Jurkat, Clone E6-1 (cell line): ENCODE measurements around the gene POLRMT. TPM values are rescaled to one million over a fixed set of nuclear protein-coding genes. Genes with fewer than 3 reads are reported as not detected.
"Not testable (repeated sequence)": the region's sequence is repeated elsewhere in the genome, so short reads cannot be mapped to it uniquely, and the experiment has no call there.

Experiments used
- DNase-seq: peaks from one replicate; pipeline ENCODE4 v3.0.0-alpha.2; 2011; ENCODE audit warnings: low read depth, low spot score
- H3K4me3 ChIP-seq: 2 replicates; pipeline ENCODE4 v1.5.1; 2011; ENCODE audit warnings: mild to moderate bottlenecking, low read length, control low read depth, moderate library complexity
- polyA plus RNA-seq: library from polyadenylated mRNA; unstranded; fragments of >200 nt; gene quantifications from one replicate; pipeline ENCODE4 v1.2.1, GENCODE V29; 2012; ENCODE audit warnings: missing spikeins; ENCODE audit not compliant: insufficient read length, insufficient read depth

The POLRMT gene
- polyA plus RNA-seq: 112 TPM

DNA sequence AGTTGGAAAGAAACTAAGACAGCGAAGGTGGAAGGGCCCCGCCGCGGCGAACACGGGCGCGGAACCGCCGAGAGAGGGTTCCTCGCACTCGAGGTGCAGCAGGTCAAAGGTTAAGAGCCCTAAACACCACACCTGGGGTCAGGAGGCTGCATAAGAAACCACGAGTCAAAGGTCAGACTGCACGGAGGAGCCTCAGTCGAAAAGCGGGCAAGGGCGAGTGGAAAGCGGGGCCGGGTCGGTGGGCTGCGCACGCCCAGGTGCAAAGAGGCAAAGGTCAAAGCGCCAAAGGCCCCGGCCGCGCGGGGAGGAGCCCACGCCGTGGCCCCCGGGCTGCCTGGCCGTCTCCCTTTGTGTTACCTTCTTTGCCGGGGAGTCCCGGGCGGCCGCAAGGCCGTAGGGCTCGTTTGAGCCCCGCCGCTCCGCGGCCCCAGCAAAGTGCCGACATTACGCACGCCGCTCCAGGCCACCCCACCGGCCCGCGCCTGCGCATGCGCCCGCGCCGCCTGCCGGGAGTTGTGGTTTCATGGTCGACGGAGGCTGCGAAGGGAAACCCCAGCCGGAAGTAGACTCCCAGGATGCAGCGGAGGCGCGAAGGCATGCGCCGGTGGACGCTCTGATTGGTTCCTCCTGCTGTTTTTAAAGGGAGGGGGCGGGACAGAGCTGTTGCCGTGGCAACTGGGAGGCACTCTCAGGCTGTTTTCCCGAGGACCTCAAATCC, at the start of gene POLRMT:
Gene POLRMT (minus strand): TSS at position 470 of the 718 bp plus-strand sequence. CDS start 25 bp downstream, at position 445.
- peak within 1 kb of the TSS; percentile 94 for H3K4me3 ChIP-seq
- peak; percentile 97 for DNase-seq

DNA sequence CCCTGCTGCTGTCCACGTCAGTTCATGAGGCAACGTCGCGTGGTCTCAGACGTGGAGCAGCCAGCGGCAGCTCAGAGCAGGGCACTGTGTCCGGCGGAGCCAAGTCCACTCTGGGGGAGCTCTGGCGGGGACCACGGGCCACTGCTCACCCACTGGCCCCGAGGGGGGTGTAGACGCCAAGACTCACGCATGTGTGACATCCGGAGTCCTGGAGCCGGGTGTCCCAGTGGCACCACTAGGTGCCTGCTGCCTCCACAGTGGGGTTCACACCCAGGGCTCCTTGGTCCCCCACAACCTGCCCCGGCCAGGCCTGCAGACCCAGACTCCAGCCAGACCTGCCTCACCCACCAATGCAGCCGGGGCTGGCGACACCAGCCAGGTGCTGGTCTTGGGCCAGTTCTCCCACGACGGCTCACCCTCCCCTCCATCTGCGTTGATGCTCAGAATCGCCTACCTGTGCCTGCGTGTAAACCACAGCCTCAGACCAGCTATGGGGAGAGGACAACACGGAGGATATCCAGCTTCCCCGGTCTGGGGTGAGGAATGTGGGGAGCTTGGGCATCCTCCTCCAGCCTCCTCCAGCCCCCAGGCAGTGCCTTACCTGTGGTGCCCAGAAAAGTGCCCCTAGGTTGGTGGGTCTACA, 49.5 kb upstream of the POLRMT start:
- no peak for DNase-seq
- H3K4me3 ChIP-seq: no peak overlapping the region

DNA sequence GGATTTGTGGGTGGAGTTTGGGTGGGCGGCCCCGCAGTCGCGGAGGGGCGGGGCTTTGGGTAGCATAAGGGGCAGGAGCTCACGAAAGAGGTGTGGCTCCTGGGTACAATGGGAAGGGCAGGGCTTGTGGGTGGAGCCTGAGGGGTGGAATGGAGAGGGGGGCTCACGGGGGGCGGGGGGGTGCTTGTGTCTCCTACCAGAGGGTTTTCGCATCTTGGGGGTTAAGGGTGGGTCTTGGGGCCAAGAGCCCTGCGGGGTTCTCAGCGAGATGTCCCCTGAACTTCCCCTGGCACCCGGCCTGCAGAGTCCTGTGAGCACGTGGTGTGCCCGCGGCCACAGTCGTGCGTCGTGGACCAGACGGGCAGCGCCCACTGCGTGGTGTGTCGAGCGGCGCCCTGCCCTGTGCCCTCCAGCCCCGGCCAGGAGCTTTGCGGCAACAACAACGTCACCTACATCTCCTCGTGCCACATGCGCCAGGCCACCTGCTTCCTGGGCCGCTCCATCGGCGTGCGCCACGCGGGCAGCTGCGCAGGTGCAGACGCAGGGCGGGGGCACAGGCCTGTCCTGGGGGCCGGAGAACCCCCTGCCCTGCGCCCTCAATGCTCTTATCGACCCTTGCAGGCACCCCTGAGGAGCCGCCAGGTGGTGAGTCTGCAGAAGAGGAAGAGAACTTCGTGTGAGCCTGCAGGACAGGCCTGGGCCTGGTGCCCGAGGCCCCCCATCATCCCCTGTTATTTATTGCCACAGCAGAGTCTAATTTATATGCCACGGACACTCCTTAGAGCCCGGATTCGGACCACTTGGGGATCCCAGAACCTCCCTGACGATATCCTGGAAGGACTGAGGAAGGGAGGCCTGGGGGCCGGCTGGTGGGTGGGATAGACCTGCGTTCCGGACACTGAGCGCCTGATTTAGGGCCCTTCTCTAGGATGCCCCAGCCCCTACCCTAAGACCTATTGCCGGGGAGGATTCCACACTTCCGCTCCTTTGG, 48.0 kb upstream of the POLRMT start:
- peak overlapping the region; percentile 63 for H3K4me3 ChIP-seq
- DNase-seq: peak; percentile 91

DNA sequence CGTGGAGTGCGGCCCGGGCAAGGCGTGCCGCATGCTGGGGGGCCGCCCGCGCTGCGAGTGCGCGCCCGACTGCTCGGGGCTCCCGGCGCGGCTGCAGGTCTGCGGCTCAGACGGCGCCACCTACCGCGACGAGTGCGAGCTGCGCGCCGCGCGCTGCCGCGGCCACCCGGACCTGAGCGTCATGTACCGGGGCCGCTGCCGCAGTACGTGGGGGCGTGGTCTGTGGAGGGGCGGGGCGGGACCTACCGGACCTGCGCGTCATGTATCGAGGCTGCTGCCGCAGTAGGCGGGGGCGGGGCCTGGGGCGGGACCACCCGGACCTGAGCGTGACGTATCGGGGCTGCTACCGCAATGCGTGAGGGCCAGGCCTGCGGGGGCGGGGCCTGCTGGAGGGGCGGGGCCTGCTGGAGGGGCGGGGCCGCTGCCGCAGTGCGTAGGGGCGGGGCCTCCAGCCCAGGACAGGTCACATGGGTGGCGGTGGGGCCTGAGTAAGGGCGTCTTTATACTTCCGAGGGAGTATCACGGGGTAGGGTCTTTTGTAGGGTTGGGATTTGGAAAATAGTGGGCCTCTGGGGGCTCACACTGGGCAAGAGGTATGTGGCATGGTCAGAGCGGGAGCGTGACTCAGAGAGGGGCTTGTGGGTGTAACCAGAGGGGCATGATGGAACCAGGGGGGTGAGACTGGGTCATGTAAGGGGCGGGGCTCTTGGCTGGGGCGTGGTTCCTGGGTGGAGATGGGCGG, 47.1 kb upstream of the POLRMT start:
- peak; percentile 94 for DNase-seq
- peak overlapping the region; percentile 63 for H3K4me3 ChIP-seq

DNA sequence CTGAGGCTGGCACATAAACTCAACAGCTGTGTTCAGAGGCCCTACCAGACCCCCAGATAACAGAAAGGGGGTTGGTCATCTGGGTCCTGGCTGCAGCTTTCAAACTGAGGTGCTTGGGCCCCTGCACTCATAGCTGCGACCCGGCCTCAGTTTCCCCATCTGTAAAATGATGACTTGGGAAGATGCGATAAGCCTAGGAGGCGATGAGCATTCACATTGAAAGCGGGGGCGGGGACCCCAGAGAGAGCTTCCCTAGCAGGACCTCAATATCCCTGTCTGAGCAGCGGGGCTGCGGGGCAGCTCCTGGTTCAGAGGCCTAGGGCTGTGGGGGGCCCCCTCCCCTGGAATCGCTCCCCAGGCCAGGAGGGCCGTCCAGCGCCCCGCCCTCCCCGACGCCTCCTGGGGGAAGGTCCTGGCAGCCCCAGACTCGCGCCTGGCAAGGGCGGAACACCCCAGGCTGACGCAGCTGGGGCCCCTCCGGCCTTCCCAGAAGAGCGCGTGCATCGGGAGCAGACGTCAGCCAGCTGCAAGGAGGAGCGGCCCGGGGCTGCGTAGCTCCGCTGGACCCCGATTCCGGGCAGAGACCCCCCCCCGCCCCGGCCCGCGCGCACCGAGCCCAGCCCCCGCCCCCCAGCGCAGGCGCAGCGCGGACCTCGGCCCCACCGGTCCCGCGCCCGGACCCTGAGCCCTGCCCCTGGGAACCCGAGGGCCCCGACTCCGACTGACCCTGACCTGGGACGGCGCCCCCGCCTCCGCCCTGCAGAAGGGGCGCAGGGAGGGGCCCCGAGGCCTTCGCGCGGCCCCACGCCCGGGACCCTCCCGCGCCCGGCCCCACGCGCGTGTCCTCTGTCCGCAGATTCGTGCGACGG, 46.3 kb upstream of the POLRMT start:
- DNase-seq: no peak
- H3K4me3 ChIP-seq: peak overlapping the region; percentile 61

DNA sequence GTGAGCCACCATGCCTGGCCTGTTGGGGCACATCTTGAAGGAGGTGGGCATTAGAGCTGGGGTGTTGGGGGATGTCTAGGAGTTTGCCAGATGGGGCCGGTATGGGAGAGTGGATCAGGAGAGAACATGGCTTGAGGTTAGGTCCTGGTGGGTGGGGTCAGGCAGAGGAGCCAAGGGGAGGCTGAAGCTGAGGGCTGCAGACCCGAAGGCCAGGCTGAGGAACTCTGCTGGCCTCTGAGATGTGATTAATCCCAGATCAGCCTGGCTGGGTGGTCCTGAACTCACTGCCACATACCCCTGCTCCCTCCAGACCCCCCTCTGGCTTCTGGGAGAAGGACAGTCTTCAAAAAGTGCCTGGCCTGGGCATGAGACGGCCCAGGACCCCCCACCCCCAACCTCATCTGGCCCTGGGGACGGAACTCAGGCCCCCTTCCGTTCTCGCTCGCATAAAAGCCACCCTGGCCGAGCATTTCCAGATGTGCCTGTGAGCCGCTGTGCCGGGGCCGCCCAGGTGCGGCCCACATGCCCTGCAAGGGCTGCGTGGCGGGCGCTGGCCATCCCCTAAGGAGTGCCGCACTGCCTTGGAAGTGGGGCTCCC, 45.6 kb upstream of the POLRMT start:
- H3K4me3 ChIP-seq: peak overlapping the region; percentile 61; the same call in 1 of the 2 replicates
- DNase-seq: no peak

DNA sequence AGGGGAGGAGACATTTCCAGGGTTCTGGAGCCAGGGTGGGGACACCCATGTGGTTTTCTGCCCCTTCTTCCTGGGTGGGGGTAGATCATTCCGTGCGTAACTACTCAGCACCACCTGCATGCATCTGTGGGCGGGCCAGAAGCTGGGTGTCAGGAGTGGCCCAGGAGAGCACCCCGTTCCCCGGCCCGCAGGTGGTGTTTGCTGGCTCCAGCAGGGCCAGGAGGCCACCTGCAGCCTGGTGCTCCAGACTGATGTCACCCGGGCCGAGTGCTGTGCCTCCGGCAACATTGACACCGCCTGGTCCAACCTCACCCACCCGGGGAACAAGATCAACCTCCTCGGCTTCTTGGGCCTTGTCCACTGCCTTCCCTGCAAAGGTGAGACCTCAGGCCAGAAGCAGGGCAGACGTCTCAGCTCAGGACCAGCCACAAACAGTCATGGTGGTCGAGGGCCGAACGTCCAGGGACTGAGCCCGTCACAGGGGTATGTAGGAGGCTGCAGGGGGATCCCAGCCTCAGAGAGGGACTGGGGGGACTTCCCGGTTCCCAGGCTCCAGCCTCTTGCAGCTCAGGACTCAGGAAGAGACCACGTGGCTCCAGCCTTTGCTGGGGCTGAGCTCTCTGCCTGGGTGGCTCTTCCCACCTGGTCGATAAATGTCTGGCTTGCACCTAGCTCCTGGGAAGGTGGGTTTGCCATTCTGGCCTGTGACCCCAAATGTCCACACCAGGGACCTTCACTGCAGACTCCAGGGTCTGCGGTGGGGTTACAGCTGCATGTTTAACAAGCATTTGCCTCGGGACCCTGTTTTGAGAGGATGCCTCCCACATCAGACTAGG, 44.5 kb upstream of the POLRMT start:
- no peak for DNase-seq
- H3K4me3 ChIP-seq: no peak overlapping the region

DNA sequence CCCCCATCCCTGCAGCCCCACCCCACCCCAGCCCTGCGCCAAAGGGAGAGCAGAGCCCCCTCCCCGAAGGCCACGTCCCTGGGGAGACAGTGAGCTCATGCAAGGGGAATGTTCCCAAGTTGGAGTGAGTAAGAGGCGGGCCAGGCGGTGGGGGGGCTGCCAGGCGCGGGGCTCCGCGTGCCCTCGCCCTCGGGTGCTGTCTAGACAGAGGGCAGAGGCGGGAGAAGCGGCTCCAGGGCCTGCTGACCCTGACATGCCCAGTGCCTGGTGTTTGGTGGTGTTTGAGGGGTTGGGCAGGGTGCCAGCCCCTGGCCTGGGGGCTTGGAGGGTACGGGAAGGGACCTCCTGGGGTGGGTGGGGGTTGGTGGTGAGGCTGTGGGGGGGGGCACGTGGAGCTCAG, 43.9 kb upstream of the POLRMT start:
- no peak overlapping the region for H3K4me3 ChIP-seq
- no peak for DNase-seq

DNA sequence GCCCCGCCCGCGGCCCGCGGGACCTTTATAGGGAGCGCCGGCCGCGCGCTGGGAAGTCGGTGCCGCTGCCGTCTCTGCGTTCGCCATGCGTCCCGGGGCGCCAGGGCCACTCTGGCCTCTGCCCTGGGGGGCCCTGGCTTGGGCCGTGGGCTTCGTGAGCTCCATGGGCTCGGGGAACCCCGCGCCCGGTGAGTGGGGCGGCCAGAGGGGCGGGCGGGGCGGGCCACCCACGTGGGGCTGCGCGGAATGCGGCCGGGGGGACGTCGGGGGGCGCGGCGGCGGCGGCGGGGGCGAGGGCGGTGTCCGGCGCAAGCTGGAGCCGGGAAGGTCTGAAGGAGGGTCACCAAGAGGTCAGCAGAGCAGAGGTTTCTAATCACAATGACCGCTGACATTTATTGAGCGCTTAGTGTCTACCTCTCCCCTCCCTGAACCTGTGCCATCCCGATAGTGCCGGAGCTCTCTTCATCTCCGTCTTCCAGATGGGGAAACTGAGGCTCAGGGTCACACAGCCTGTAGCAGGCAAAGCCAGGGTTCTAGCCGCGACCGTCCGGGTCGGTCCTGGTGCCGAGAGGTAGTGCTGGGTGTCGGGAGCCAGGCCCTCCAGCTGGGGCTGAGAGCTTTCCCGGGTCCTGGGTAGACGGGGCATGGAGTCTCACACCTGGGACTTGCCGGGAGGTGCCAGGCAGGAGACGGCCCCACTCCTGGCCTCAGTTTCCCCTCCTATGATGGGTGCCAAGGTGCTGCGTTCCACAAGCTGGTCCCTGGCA, 43.2 kb upstream of the POLRMT start, which contains the start of gene FSTL3:
Gene FSTL3 (plus strand): TSS at position 54 of the 767 bp plus-strand sequence. CDS start 32 bp downstream, at position 86.
- DNase-seq: no peak
- no peak within 1 kb of the TSS for H3K4me3 ChIP-seq

DNA sequence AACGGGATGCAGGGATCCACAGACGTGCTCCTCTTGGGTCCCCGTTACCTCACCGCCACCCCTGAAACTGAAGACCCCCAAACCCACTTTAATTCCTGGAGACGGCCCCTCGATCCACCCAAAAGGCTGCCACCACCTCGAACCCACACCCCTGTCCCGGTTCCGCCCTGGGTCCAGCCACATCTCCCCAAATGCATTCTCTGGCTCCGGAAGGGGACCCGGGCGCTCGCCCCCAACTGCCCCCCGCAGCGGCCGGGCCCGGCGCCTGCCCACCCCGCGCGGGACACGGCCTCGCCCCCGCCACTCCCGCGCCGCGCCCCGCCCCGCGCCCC, 42.6 kb upstream of the POLRMT start:
- H3K4me3 ChIP-seq: no peak overlapping the region
- no peak for DNase-seq

DNA sequence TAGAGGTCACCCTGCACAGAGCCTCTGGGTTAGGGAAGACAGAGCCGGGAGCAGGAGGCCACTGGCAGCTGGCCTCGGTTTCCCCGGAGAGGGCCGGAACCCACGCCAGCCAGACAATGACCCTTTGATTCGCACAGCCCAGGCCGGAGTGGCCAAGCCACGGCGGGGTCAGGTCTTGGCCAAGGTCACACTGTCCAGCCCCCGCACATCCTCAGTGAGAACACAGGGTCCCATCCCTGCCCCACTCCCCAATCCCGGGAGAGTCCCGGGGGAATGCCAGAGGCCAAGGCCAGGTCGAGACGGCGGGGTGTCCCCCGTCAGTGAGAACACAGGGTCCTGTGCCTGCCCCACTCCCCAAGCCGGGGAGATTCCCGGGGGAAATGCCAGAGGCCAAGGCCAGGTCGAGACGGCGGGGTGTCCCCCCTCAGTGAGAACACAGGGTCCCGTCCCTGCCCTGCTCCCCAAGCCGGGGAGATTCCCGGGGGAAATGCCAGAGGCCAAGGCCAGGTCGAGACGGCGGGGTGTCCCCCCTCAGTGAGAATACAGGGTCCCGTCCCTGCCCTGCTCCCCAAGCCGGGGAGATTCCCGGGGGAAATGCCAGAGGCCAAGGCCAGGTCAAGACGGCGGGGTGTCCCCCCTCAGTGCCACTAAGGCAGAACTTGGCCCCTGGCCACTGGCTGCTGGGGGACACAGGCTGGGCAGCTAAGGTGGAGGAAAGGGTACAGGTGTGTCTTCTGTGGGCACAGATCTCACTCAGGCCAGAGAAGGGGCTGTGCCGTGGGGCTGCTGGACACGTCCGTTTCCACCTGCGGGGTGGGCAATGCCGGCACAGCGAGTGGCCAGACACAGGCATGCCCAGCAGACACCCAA, 41.2 kb upstream of the POLRMT start:
- no peak overlapping the region for H3K4me3 ChIP-seq
- no peak for DNase-seq

DNA sequence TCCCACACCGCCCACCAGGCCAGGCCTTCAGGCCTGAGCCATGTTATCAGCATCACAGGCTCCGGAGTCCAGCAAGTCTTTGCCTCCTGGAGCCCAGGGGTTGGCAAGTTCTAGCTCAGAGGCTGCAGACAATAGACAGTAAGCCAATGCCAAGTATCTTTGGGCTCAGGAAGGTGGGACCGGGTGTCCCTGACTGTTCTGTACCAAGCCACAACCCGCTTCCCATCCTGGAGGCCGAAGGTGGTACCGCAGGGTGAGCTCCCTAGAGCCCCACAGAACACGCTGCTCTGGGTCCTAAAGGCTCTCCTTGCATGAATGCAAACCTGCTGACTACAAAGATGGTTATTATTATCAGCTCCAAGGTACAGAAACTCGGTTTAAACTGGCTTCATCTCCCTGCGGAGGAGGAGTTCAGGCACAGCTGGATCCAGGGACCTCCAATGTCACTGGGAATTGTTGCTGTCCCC, 37.3 kb upstream of the POLRMT start:
- DNase-seq: no peak
- H3K4me3 ChIP-seq: no peak overlapping the region

DNA sequence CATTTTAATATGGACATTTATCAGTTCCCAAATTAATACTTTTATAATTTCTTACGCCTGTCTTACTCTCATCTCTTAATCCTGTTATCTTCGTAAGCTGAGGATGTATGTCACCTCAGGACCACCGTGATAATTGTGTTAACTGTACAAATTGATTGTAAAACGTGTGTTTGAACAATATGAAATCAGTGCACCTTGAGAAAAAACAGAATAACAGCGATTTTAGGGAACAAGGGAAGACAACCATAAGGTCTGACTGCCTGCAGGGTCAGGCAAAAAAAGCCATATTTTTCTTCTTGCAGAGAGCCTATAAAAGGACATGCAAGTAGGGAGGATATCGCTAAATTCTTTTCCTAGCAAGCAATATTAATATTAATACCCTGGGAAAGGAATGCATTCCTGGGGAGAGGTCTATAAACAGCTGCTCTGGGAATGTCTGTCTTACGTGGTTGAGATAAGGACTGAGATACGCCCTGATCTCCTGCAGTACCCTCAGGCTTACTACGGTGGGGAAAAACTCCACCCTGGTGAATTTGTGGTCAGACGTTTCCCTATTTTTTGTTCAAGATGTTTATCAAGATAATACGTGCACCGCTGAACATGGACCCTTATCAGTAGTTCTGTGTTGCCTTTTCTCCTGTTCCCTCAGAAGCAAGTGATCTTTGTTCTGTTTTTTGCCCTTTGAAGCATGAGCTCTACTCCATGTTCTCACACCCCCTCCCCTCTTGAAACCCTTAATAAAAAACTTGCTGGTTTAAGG, 35.5 kb upstream of the POLRMT start:
- not testable (repeated sequence) for H3K4me3 ChIP-seq, DNase-seq

DNA sequence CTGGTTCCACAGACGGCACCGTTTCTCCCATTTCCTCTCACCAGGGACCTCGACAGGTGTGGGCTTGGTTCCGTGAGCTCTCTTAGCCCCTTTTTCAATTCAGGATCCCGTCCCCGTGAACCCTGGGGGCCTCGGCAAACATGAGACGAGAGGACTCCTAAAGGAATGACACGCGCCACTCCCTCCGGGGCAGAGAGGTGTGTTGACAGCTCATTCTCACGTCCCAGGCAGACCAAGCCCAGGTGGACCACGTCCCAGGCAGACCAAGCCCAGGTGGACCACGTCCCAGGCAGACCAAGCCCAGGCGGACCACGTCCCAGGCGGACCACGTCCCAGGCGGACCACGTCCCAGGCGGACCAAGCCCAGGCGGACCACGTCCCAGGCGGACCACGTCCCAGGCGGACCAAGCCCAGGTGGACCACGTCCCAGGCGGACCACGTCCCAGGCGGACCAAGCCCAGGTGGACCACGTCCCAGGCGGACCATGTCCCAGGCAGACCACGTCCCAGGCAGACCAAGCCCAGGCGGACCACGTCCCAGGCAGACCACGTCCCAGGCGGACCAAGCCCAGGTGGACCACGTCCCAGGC, 33.7 kb upstream of the POLRMT start:
- not testable (repeated sequence) for H3K4me3 ChIP-seq, DNase-seq
